ENCODE results near the gene RCBTB2.
"Not testable (repeated sequence)": the region's sequence is repeated elsewhere in the genome, so short reads cannot be mapped to it uniquely, and the experiment has no call there.

RCBTB2 gene

GRCh38 chr13:48532506-48533499 is at the start of gene RCBTB2:
RCBTB2 (minus strand) TSS chr13:48533080; CDS start chr13:48521939, 11,141 bp downstream.
- DNase-seq (ENCODE audit: low spot score) = peak; percentile 100

- DNase-seq (ENCODE audit: low spot score) = no peak
Measured at GRCh38 chr13:48582084-48582483, 49.2 kb upstream of the RCBTB2 start.

GRCh38 chr13:48580896-48581295 is 48.0 kb upstream of the RCBTB2 start:
- DNase-seq (ENCODE audit: low spot score) = no peak

DNA sequence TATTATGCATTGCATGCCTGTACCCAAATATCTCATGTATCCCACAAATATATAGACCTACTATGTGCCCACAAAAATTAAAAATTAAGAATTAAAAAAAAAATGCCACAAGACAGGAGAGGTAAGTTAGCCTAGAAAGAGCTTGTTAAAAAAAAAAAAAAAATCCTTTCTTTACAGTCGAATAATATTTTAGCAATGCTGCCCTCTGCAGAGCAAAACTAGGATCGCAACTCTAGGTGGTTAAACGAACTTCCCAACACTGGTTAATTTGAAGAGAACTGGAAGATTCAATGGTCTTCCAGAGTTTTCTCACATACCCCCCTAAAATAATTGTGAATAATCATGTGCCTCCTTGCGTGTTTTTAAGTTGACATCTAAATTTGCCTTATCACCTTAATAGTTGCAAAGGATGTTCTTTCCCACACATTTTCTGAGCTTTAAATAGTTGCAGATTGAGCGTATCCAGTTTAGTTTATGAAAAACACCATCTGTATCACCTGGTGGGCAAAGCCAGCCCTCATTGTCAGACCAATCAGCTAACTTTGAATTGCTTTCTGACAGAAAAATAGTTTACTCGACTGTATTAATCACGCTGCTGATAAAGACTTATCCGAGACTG is 47.4 kb upstream of the RCBTB2 start:
- peak; percentile 68 for DNase-seq (ENCODE audit: low spot score)

DNA sequence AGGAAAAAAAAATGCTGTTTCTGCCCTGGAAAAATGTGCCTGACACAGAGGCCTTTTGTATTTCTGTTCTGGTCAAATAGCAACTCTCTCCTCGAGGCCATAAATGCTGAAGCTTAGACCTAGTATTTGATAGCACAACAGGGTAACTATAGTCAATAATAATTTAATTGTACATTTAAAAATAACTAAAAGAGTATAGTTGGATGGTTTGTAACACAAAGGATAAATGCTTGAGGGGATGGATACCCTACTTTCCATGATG is 47.0 kb upstream of the RCBTB2 start:
- DNase-seq (ENCODE audit: low spot score) = not testable (repeated sequence)

DNA sequence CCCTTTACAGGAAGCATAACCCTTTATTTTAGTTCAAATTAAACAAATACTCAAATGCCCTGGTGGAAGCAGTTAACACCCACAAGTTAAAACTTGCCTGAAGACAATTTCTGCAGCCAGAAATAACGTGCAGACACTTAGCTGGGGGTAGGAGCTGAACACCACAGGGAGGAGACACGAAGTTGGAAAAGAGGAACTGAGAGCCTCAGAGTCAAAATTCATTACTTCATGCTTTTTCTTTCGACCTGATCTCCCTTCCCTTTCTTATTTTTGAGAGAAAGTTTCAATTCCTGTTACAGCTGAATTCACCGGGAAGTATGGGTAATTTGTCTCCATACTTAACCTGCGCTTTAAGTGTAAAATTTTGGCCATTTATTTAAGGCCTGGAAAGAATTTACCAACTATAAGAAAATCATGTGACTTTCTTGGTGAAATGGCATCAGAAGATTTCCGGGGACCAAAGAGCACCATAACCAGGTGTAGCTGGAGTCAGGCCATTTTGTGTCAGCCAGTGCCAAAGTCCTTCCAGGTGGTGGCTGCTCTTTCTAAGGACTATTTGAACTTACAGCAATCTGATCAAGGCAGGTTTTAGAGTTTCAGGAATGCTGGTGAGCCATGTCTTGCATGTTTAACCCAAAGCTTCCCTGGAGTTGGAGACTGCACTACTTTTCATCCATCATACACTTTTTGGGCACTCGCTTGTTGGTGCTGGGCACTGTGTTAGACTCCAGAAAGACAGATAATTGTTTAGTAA is 46.5 kb upstream of the RCBTB2 start:
- no peak for DNase-seq (ENCODE audit: low spot score)

DNA sequence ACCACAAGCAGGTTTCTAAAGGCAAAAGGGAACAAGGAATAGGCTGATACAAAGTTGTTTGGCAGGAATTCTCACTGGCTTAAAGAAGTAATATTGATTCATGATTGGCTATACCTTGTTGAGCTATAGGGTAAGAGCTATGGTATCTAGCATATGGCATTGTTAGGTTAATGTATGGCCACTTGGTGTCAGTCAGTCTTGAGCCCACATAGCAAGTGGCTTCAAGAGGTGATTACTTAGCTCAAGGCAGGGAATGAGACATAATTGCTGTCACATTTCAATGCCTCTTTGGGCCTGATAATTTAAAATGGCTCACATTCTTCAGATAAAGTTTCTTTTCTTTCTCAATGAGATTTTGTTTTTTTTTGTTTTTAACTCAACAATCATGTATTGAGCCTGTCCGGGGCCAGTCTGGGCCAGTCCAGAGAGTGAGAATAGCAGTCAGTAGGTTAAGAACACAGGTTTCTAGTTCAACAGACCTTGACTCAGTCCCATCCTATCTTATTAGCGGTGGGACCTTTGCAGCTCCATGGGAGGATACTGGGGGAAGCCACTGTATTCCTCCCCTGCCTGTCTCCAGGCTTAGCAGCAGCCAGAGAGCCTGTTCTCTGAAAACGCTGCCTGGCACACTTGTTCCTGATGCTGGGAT is 45.8 kb upstream of the RCBTB2 start:
- no peak for DNase-seq (ENCODE audit: low spot score)

GRCh38 chr13:48576448-48577010 is 43.6 kb upstream of the RCBTB2 start:
- DNase-seq (ENCODE audit: low spot score) = no peak

DNA sequence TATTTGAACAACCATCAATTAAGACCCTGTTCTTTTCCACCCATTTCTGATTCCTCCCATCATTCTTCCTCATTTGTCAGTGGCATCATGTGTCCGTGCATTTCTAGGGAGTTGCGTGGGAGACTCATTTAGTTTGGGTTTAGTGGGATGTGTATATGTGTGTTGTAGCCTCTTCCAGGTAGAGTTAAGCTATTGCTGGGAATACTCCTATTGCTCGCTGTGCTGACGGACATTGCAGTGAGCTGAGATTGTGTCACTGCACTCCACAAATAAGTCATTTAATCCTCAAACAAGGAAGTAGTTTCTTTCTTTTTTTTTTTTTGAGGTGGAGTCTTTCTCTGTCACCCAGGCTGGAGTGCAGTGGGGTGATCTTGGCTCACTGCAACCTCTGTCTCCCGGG is 42.2 kb upstream of the RCBTB2 start:
- no peak for DNase-seq (ENCODE audit: low spot score)

DNA sequence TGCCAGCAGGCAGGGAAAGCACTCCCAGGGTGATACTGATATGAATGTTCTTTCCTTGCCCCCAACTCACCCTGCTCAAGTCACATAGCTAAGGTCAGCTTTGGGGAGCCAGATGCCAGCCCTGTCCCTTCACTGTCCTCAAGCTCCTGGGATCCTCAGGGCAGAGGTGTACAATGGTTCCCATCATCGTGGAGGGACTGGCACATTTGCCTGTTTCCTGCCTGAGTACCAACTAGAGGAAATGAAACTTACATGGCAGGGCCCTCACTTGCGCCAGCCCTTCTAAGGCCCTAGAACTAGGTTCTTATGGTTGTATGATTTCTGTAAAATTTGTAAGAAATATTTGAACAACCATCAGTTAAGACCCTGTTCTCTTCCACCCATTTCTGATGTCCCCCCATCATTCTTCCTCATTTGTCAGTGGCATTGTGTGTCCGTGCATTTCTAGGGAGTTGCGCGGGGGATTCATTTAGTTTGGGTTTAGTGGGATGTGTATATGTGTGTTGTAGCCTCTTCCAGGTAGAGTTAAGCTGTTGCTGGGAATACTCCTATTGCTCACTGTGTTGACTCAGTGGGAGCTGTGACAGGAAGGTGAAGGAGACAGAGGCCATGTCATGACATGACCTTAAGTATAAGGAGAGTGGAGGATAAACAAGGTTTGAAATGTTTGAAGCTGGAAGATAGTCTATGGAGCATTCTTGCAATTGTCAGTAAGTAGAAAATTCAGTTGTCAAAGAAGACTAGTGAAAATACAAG is 41.3 kb upstream of the RCBTB2 start:
- DNase-seq (ENCODE audit: low spot score) = no peak

- DNase-seq (ENCODE audit: low spot score) = no peak
Measured at GRCh38 chr13:48573213-48574007, 40.5 kb upstream of the RCBTB2 start.

DNA sequence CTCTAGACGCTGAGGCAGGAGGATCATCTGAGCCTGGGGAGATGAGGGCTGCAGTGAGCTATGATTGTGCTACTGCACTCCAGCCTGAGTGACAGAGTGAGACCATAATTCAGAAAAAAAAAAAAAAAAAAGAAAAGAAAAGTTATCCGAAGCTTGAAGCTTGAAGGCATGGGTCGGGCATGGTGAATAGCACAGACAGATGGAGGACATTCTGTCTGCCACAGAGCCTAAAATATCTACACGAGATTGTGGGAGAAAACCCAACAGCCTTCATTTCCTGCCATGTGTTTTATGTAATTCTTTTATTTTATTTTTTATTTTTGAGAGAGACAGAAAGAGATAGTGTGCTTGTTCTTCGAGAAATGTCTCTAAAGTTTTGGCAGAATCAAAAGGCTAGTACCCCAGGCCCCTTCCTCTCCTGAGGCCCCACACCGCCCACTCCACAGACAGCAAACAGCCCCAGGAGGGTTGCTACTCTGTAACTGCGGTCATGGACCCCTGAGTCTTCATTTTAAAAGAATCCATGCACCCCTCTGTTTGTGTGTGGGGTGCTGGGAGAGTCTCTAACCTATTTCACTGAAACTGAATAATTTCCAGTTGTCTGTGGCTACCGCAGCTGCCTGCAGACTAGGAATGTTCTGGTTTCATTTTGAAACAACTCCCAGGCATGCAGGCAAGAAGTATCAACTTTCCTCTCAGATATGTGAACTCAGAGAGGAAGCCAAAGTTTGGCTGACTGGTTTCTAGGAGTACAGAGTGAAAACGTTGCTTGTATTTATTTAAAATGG is 38.4 kb upstream of the RCBTB2 start:
- DNase-seq (ENCODE audit: low spot score) = peak; percentile 83

DNA sequence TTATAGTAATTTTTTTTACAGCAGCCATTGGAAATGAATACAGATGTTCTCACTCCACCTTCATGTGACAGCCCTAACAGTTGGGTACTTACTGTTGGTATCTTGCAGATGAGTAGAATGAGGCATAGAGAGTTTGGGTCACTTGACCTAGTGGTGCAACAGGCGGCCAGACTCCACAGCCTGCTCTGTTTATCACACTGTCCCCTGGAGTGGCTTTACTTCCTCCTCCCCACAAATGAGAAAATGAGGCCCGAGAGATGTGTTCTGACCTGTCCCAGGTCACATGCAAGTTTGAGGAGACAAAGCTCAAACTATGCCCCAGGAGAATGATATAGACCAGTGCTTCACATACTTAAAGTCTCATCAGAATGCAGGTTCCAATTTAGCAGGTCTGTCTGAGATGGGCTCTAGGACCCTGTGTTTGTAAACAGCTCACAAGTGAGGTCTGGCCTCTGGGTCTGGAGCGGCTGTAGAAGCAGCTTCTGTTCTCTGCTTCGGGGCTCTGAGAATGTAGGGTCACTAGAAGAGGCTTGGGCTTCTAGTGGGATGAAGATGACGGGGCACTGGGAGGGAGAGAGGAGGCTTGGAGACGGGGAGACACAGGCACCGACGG is 37.4 kb upstream of the RCBTB2 start:
- no peak for DNase-seq (ENCODE audit: low spot score)

- DNase-seq (ENCODE audit: low spot score) = no peak
Measured at GRCh38 chr13:48569104-48569666, 36.3 kb upstream of the RCBTB2 start.

DNA sequence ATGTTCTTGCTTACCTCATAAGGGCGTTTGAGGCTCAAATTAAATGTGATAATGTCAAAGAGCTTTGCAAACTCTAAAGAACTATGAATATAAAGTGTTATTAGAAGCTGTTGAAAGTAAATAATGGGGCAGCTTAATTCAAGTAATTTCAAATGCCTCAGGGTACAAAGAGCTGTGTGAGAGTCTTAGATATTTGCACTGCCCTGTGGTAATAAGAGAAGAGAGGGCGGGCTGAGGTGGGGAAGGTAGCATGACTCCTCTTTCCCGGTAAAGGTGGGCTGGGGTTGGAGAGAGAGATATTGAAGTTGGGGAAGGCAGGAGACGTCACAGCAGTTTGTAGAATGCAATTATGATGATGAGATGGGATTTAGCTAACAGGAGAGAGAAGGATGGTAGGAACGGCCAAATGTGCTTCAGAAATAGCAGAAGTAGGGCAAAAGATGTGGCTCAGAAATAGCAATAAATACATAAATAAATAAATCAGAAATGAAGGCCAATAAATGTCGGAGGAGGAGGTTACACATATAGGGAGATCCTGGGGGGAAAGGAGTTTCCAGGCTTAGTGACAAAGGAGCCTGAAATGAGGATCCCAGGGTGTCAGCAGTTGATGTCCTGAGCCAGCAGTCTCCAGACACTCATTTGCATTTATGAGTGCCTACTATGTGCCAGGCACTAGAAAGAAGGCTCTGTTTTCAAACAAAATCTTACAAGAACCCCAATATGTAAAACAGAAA is 35.7 kb upstream of the RCBTB2 start:
- DNase-seq (ENCODE audit: low spot score) = no peak

GRCh38 chr13:48567515-48568369 is 34.9 kb upstream of the RCBTB2 start:
- DNase-seq (ENCODE audit: low spot score) = peak; percentile 23

GRCh38 chr13:48564056-48564455 is 31.2 kb upstream of the RCBTB2 start:
- DNase-seq (ENCODE audit: low spot score) = no peak

Measured in GM03348 (cell line).